H1 (cell line): ENCODE results near the gene FARS2. TPM values are rescaled to one million over a fixed set of nuclear protein-coding genes. Genes with fewer than 3 reads are reported as not detected.

Experiments
- CBX8 ChIP-seq: fragments of 300-800, 300-1000 bp; sonication (generic); IDR thresholded peaks from 2 replicates; pipeline ENCODE4 v1.7.1; 2016; ENCODE audit warnings: low read depth, low read length, borderline replicate concordance
- CTBP2 ChIP-seq: IDR thresholded peaks from 2 replicates; pipeline ENCODE4 v1.7.0; 2011; ENCODE audit warnings: borderline replicate concordance, mild to moderate bottlenecking, moderate library complexity, mixed read lengths, low read length; ENCODE audit not compliant: insufficient read depth, insufficient read length
- EGR1 ChIP-seq: IDR thresholded peaks from 2 replicates; pipeline ENCODE4 v1.6.1; 2011; ENCODE audit warnings: low read depth, low read length, borderline replicate concordance
- NRF1 ChIP-seq: IDR thresholded peaks from 2 replicates; pipeline ENCODE4 v1.6.1; 2011; ENCODE audit warnings: mild to moderate bottlenecking, low read depth, low read length, improper control_type of control experiment
- RNF2 ChIP-seq: fragments of 200-900, 300-1000 bp; sonication (generic); IDR thresholded peaks from 2 replicates; pipeline ENCODE4 v1.7.1; 2016; ENCODE audit warnings: borderline replicate concordance, low read depth, mild to moderate bottlenecking, antibody characterized with exemption, low read length; ENCODE audit not compliant: poor library complexity, severe bottlenecking; ENCODE audit errors: missing control alignments
- USF2 ChIP-seq: IDR thresholded peaks from 2 replicates; pipeline ENCODE4 v1.6.1; 2011; ENCODE audit warnings: low read length, improper control_type of control experiment
- YY1 ChIP-seq: IDR thresholded peaks from 2 replicates; pipeline ENCODE4 v1.6.1; 2011; ENCODE audit warnings: low read depth, mild to moderate bottlenecking, low read length
- polyA plus RNA-seq, 7 experiments: library from polyadenylated mRNA; depleted of rRNA in 3 of 7; stranded (reverse) in 5 of 7; unstranded in 2 of 7; fragments of >200 nt in 5 of 7; fragments of 200-250 nt in 2 of 7; gene quantifications; 1 replicate in 5 of 7; 2 replicates in 1 of 7; 4 replicates in 1 of 7; pipeline versions ENCODE4 v1.2.1 to v1.2.3, GENCODE V29; 2011 to 2013; ENCODE audit warnings: missing spikeins in 2 of 7, mixed read lengths in 2 of 7
- total RNA-seq: library from RNA; stranded (reverse); fragmentation: NEBNext Ultra II Directional; extraction: Animal tissue kit (Norgen Biotek cat#: 25700); gene quantifications from 2 replicates; pipeline ENCODE4 v1.2.1, GENCODE V29; 2021

Gene FARS2
- total and polyA plus RNA-seq, 2 of the 8 experiments (the other 6 are each of a cell fraction or from before 2014, with no cell fraction given): 11.7 to 14.4 TPM

DNA sequence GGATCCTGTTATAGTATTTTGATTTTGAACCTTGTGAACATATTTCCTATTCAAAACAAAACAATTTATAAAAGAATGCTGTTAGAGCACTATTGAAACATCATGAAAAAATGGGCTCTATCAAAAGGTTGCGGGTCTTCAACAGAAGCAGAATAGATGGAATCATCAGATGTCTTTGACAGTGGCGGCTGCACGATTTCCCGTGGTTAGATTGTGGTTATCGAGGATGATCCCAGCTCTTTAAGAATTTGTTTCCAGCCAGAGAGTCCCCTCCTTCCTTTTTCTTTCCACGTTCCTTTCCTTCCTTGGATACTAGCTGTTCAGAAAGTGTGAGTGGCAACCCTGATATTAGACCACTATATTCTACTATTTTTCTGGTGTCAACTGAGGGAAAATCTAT, 163.4 kb downstream of the FARS2 start (continued):
- no peak for TF ChIP-seq USF2
- no peak for TF ChIP-seq CBX8
- no peak for TF ChIP-seq EGR1
- no peak for TF ChIP-seq NRF1
- TF ChIP-seq YY1: no peak
- TF ChIP-seq CTBP2: no peak
- TF ChIP-seq RNF2: no peak
